HG02642 (cell line): Measurements from ENCODE around the gene BAHCC1.

ENCODE experiments used
- ATAC-seq: cut with Tn5 transposase; IDR thresholded peaks from one replicate; pipeline ENCODE4 v1.9.1; 2021; ENCODE audit warnings: mild to moderate bottlenecking; ENCODE audit not compliant: unreplicated experiment, poor library complexity

BAHCC1 gene

DNA sequence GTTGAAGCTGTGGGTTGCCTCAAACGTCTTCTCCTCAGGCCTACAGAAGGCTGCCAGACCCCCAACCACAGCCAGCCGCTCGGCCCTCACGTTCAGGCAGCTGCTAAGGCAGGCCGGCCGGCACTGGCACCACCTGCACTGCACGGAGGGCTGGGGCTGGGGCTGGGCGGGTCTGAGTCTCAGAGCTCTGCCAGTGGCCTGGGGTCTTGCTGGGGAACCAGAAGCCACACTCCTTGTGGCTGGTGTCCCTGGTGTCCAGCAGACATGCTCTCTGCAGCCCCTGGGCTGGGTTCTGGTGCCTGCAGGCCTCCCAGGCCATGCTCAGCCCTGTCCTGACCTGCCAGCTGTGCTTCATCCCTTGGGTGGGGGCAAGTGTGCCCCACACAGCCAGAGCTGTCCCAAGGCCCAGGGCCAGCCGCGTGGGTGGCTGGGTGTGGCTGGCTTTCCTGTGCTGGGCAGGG lies 42.0 kb downstream of the BAHCC1 start:
- ATAC-seq: no peak

GRCh38 chr17:81438007-81438659 lies 42.9 kb downstream of the BAHCC1 start:
- ATAC-seq: no peak

- no peak for ATAC-seq
These were observed 43.4 kb downstream of the BAHCC1 start for GRCh38 chr17:81438688-81439087.

- no peak for ATAC-seq
These were observed 44.8 kb downstream of the BAHCC1 start for GRCh38 chr17:81440051-81440471.

GRCh38 chr17:81440511-81441244 lies 45.4 kb downstream of the BAHCC1 start:
- no peak for ATAC-seq

DNA sequence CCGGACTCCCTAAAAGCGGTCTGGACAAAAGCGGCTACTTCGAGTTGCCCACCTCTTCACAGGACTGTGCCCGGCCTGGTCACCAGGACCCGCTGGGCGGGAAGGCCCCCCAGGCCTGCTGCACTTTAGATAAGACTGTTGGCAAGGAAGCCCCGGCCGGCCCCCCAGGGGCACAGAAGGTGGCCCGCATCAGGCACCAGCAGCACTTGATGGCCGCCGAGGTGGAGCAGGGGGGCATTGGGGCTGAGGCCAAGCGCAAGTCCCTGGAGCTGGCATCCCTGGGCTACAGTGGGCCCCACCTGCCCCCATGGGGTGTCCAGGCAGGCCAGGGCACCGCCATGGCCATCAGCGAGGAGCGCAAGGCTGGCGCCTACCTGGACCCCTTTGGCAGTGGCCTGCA lies 47.5 kb downstream of the BAHCC1 start:
- no peak for ATAC-seq

DNA sequence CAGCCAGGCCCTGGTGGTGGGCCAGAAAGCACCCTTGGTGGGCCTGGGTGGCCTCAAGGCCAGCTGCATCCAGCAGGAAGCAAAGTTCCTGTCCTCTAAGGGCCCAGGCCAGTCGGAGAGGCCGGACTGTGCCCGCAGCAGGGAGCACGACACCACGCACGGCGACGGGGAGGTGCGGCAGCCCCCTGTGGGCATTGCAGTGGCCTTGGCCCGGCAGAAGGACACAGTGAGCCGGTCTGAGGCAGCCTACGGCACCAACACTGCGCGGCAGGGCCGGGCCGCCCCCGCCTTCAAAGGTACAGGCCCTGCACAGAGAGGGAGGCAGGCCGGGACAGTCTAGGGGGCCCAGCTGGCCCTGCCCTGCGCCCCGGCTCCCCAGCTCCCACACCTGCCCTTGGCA lies 48.0 kb downstream of the BAHCC1 start:
- no peak for ATAC-seq

DNA sequence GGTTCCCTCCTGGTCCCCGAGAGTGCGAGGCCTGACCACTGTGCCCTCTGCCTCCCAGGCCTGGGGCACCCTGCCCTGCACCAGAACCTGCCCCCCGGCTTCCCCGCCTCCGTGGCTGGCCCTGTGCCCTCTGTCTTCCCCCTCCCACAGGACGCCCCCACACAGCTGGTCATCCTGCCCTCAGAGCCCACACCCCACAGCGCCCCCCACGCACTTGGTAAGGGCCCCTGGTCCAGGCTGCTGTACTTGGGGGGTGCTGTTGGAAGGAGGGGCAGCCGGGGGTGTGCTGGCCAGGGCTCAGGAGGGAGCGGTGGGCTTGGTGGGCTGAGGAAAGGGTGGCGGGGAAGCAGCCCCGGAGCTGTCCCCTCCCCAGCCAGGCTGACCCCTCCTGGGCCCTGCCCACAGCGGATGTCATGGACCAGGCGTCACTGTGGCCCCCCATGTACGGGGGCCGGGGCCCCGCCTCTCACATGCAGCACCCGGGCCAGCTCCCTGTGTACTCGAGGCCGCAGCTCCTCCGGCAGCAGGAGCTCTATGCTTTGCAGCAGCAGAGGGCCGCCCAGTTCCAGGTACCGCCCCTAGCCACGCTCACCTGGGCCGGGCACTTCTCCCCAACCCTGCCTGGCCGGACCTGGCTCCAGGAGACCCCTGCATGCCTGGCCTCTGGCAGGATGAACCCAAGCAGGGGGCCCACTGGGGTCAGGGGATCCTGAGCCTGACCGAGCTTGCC lies 49.5 kb downstream of the BAHCC1 start:
- no peak for ATAC-seq

DNA sequence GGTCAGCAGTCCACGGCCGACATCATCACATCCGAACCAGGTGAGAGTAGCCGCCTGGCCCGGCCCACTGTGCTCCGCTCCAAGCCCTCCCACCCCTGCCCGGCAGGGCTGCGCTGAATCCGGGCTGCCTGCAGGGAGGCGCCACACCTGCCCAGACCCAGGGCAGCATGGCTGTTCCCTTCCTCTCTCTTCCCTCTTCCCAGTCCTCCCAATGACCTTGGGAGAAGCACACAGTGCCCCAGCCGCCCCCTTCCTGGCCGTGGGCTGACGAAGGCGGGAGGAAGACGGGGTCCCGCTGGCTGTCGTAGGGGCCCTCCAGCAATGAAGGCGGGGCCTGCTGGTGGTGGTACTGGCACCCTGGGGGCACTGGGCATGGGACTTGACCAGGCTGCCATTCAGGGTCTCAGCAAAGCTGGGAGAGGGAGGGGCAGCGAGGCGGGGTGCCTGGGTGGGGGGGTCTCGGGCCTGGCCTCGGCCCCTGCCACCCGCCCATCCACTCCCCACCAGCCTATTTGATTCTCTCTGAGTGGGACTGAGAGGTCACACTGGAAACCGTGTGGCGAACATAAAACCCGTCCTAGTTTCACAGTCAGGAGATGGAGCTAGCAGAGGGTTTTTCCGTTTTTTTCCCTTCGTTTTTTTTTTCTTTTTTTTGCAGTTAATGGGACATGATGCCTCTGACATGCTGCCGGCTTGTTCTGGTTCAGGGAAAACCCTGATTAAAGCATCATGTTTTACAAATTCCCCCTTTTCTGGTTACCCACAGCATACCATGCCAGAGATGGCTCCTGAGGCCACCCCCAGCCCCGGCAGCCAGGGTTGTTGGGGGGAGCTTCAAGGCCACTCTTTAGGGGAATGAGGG lies 50.6 kb downstream of the BAHCC1 start:
- ATAC-seq: no peak

DNA sequence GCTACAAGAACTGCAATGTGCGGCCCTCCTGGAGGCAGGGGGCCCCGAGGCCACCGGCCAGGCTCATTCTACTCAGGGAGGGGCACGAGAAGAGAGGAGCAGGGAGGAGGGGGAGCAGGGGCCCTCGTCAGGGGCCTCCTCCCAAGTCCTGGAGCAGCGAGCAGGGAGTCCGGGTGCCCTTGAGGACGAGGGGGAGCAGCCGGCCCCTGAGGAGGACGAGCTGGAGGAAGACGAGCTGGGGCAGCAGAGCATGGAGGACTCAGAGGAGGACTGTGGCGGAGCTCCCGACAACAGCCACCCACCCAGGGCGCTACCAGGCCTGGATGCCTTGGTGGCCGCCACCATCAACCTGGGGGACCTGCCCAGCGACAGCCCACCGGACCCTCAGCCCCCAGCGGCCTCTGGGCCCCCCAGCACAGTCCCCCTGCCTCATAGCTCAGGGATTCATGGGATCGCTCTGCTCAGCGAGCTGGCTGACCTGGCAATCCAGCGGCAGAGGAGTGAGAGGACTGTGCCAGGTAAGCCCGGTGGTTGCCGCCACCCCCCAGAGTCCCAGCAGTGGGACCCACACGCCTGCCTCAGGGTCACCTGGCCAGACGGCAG lies 52.2 kb downstream of the BAHCC1 start:
- no peak for ATAC-seq

DNA sequence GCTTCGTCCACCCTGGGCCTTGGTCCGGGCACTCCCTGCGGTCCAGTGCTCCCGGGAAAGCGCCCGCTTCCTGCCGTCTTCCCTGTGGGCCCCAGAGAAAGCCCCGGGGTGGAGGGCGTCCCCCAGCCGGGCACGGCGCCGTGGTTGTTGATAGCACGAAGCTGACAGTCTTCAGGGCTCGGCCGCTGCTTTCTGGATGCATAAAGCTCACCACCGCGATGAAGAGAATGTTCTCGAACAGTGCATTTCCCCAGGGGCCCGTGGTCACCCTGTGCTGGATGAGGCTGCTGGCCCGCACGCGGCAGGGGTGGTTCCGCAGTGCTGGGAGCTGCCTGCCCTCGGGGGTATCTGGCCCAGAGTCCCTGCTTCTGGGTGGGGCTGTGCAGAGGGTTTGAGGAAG lies 53.2 kb downstream of the BAHCC1 start:
- no peak for ATAC-seq

GRCh38 chr17:81448950-81449349 lies 53.7 kb downstream of the BAHCC1 start:
- no peak for ATAC-seq

DNA sequence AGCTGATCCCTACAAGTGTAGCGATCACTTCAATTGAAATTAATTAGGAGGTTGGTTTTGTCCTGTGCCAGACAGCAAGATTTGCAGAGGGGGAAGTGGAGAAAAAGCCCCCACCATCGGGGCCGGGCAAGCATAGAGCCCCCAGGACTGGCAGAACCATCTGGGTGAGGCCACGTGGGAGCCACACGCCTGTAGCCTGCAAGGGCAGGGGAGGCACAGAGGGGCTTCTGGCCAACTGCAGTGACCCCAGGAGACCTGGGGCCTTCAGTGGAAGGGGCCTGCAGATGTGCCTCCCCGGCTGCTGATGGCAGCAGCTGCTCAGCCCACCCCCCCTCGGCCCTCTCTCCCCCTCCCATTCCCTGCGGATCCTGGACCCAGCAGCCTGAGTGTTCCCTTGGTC lies 54.1 kb downstream of the BAHCC1 start:
- no peak for ATAC-seq

- ATAC-seq: no peak
These were observed 56.6 kb downstream of the BAHCC1 start for GRCh38 chr17:81451823-81452222.

GRCh38 chr17:81452551-81452950 lies 57.3 kb downstream of the BAHCC1 start:
- no peak for ATAC-seq

GRCh38 chr17:81453076-81453475 lies 57.8 kb downstream of the BAHCC1 start:
- no peak for ATAC-seq

- ATAC-seq: no peak
These were observed 58.5 kb downstream of the BAHCC1 start for GRCh38 chr17:81453712-81454111.

- ATAC-seq: no peak
These were observed 59.2 kb downstream of the BAHCC1 start for GRCh38 chr17:81454473-81454872.

GRCh38 chr17:81455387-81455786 lies 60.1 kb downstream of the BAHCC1 start:
- no peak for ATAC-seq

DNA sequence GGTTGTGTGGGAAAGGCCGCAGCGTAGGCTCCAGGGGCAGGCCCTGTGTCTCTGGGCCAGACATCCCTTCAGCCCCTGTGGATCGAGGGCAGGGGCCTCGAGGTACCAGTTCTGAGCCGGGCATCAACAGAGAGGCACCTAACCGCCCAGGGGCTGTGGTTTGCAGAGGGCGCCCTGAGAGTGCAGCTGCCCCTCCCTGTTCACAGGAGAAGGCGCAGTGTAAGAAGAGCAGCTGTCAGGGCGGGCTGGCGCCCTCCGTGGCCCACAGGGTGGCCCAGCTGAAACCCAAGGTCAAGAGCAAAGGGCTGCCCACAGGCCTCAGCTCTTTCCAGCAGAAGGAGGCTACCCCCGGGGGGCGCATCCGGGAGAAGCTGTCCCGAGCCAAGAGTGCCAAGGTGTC lies 60.8 kb downstream of the BAHCC1 start:
- ATAC-seq: no peak
